Liver (tissue), 9 donors: Measurements from ENCODE around the gene BRD1. TPM values are rescaled to one million over a fixed set of nuclear protein-coding genes. Genes with fewer than 3 reads are reported as not detected.

Experiments used
- DNase-seq: peaks from one replicate; pipeline ENCODE4 v3.0.0-alpha.2; 2017; ENCODE audit warnings: low spot score
- H3K27ac ChIP-seq, 2 donors: one replicate each; pipeline ENCODE4 v1.7.0; 2013; ENCODE audit warnings: inconsistent platforms in 2 of 2, low read length in 2 of 2, control low read depth in 1 of 2, low read depth in 1 of 2, mild to moderate bottlenecking in 1 of 2
- H3K27me3 ChIP-seq, 4 donors: one replicate each; pipeline versions ENCODE4 v1.6.1 to v1.7.0; 2013; ENCODE audit warnings: low read length in 3 of 4, inconsistent platforms in 1 of 4, mild to moderate bottlenecking in 1 of 4, moderate library complexity in 1 of 4; ENCODE audit not compliant: control insufficient read depth in 4 of 4, insufficient read depth in 4 of 4
- H3K36me3 ChIP-seq, 4 donors: one replicate each; pipeline versions ENCODE4 v1.6.1 to v1.7.0; 2013; ENCODE audit warnings: low read length in 3 of 4, mild to moderate bottlenecking in 3 of 4, low read depth in 1 of 4, moderate library complexity in 1 of 4; ENCODE audit not compliant: control insufficient read depth in 4 of 4, insufficient read depth in 3 of 4
- H3K4me1 ChIP-seq, 4 donors: one replicate each; pipeline versions ENCODE4 v1.6.1 to v1.7.0; 2013; ENCODE audit warnings: low read length in 3 of 4, mild to moderate bottlenecking in 3 of 4, moderate library complexity in 1 of 4; ENCODE audit not compliant: control insufficient read depth in 4 of 4, insufficient read depth in 4 of 4
- H3K4me3 ChIP-seq, 3 donors: one replicate each; pipeline versions ENCODE4 v1.6.1 to v1.7.0; 2013; ENCODE audit warnings: low read length in 3 of 3, control low read depth in 1 of 3, low read depth in 1 of 3, mild to moderate bottlenecking in 1 of 3
- H3K9ac ChIP-seq, 2 donors: one replicate each; pipeline ENCODE4 v1.7.0; 2013; ENCODE audit warnings: low read length in 2 of 2, mild to moderate bottlenecking in 2 of 2, moderate library complexity in 2 of 2, control low read depth in 1 of 2, low read depth in 1 of 2
- H3K9me3 ChIP-seq, 4 donors: one replicate each; pipeline versions ENCODE4 v1.6.1 to v1.7.0; 2013; ENCODE audit warnings: low read length in 3 of 4; ENCODE audit not compliant: control insufficient read depth in 4 of 4
- ATF3 ChIP-seq: IDR thresholded peaks from 2 replicates; pipeline ENCODE4 v1.6.1; 2016; ENCODE audit warnings: antibody characterized with exemption
- CTCF ChIP-seq: fragments of 150-350 bp; IDR thresholded peaks from 2 replicates; pipeline ENCODE4 v1.5.1; 2017; ENCODE audit warnings: improper control_type of control experiment, low read depth, low read length; ENCODE audit not compliant: missing input control
- EGR1 ChIP-seq, 2 donors: IDR thresholded peaks; 2 replicates each; pipeline ENCODE4 v1.6.1; 2016 to 2018; ENCODE audit warnings: antibody characterized with exemption in 2 of 2, low read depth in 2 of 2
- FOXA1 ChIP-seq: IDR thresholded peaks from 2 replicates; pipeline ENCODE4 v1.6.1; 2016; ENCODE audit warnings: antibody characterized with exemption
- FOXA2 ChIP-seq: IDR thresholded peaks from 2 replicates; pipeline ENCODE4 v1.6.1; 2016; ENCODE audit warnings: antibody characterized with exemption
- GABPA ChIP-seq, 2 donors: IDR thresholded peaks in 1 of 2; conservative IDR thresholded peaks in 1 of 2; 2 replicates each; pipeline ENCODE4 v1.6.1; 2016; ENCODE audit warnings: antibody characterized with exemption in 2 of 2, mild to moderate bottlenecking in 1 of 2, moderate library complexity in 1 of 2
- HNF4A ChIP-seq, 2 donors: conservative IDR thresholded peaks; 2 replicates each; pipeline ENCODE4 v1.6.1; 2016; ENCODE audit warnings: antibody characterized with exemption in 2 of 2, mild to moderate bottlenecking in 2 of 2
- HNF4G ChIP-seq: IDR thresholded peaks from 2 replicates; pipeline ENCODE4 v1.6.1; 2016; ENCODE audit warnings: antibody characterized with exemption
- JUND ChIP-seq, 2 donors: IDR thresholded peaks; 2 replicates each; pipeline ENCODE4 v1.6.1; 2016; ENCODE audit warnings: antibody characterized with exemption in 2 of 2
- NR2F2 ChIP-seq: IDR thresholded peaks from 2 replicates; pipeline ENCODE4 v1.6.1; 2016; ENCODE audit warnings: antibody characterized with exemption
- RAD21 ChIP-seq, 2 donors: IDR thresholded peaks; 2 replicates each; pipeline ENCODE4 v1.6.1; 2016; ENCODE audit warnings: antibody characterized with exemption in 2 of 2, mild to moderate bottlenecking in 2 of 2
- REST ChIP-seq: IDR thresholded peaks from 2 replicates; pipeline ENCODE4 v1.6.1; 2016; ENCODE audit warnings: antibody characterized with exemption, mild to moderate bottlenecking
- RXRA ChIP-seq, 2 donors: IDR thresholded peaks; 2 replicates each; pipeline ENCODE4 v1.6.1; 2017 to 2018; ENCODE audit warnings: antibody characterized with exemption in 2 of 2, mild to moderate bottlenecking in 1 of 2
- SP1 ChIP-seq: IDR thresholded peaks from 2 replicates; pipeline ENCODE4 v1.6.1; 2018; ENCODE audit warnings: antibody characterized with exemption, mild to moderate bottlenecking
- TAF1 ChIP-seq: conservative IDR thresholded peaks from 2 replicates; pipeline ENCODE4 v1.6.1; 2016; ENCODE audit warnings: antibody characterized with exemption, mild to moderate bottlenecking
- YY1 ChIP-seq: IDR thresholded peaks from 2 replicates; pipeline ENCODE4 v1.6.1; 2016; ENCODE audit warnings: antibody characterized with exemption, mild to moderate bottlenecking
- ZBTB33 ChIP-seq: IDR thresholded peaks from 2 replicates; pipeline ENCODE4 v1.6.1; 2016; ENCODE audit warnings: antibody characterized with exemption
- WGBS: extraction: QIAGEN DNeasy Blood & Tissue Kit; methylation state at CpG from one replicate; pipeline ENCODE4 v1.1.7; 2013; 5-methylcytosine and 5-hydroxymethylcytosine counted together
- polyA plus RNA-seq, 2 donors: library from polyadenylated mRNA; stranded (reverse) in 1 of 2; unstranded in 1 of 2; fragments of 200-250 nt in 1 of 2; fragments of >200 nt in 1 of 2; fragmentation: Nextera tagmentation in 1 of 2; extraction: Ambion mirVana in 1 of 2; gene quantifications; one replicate each; pipeline versions ENCODE4 v1.2.1 to v1.2.3, GENCODE V29; 2013 to 2015
- total RNA-seq, 2 donors: library from RNA; depleted of rRNA; stranded (reverse); fragments of >200 nt; gene quantifications; one replicate each; pipeline ENCODE4 v1.2.3, GENCODE V29; 2014
- donor health status: healthy.
- donor health status: healthy.
- donor health status: healthy.
- donor health status: healthy.
- donor health status: healthy.

Gene BRD1
- total and polyA plus RNA-seq, 4 donors, result 3.3 to 20.7 (median 11.6) TPM

- Histone ChIP-seq H3K9me3 (peaks cover 5 to 19% (median 5%) of the 10 kb centered on the region in 4 donors), H3K4me3 (no peak overlapping the region), H3K27ac (no peak overlapping the region), H3K9ac (no peak overlapping the region), H3K36me3 (no peaks in the 10 kb centered on the region), H3K4me1 (no peaks in the 10 kb centered on the region), H3K27me3 (no peaks in the 10 kb centered on the region)
- DNase-seq, result no peak
- TF ChIP-seq RXRA (IDR thresholded peaks at IDR 0.05) (no peak), FOXA1 (no peak), GABPA (IDR thresholded peaks at IDR 0.05 in 1 of 2, conservative IDR thresholded peaks at IDR 0.05 in 1 of 2) (no peak), JUND (IDR thresholded peaks at IDR 0.05) (no peak), SP1 (no peak), YY1 (no peak), REST (no peak), ZBTB33 (no peak), NR2F2 (no peak), ATF3 (no peak), HNF4A (conservative IDR thresholded peaks at IDR 0.05) (no peak), FOXA2 (no peak), EGR1 (IDR thresholded peaks at IDR 0.05; ENCODE audit: low read depth in 2 of 2) (no peak), HNF4G (no peak)
- 76% methylated on average over 3 of the region's 3 CpGs for WGBS
These were observed 80.5 kb downstream of the BRD1 start for GRCh38 chr22:49747130-49747529.

- 68% methylated on average over 3 of the region's 3 CpGs for WGBS
These were observed 81.6 kb downstream of the BRD1 start for GRCh38 chr22:49746065-49746464.

GRCh38 chr22:49740242-49740641, 87.4 kb downstream of the BRD1 start:
- H3K4me3 ChIP-seq, result no peak overlapping the region
- DNase-seq, result no peak
- no peak for TF ChIP-seq CTCF
- no peak for TF ChIP-seq RAD21 (IDR thresholded peaks at IDR 0.05)
- TF ChIP-seq EGR1 (IDR thresholded peaks at IDR 0.05; ENCODE audit: low read depth in 2 of 2), result no peak
- no peak for TF ChIP-seq FOXA1
- TF ChIP-seq HNF4A (conservative IDR thresholded peaks at IDR 0.05), result no peak
- no peak for TF ChIP-seq REST
- no peak for TF ChIP-seq FOXA2
- no peak for TF ChIP-seq ATF3
- no peak for TF ChIP-seq JUND (IDR thresholded peaks at IDR 0.05)
- no peak for TF ChIP-seq TAF1

More at GRCh38 chr22:49746065-49746464, 81.6 kb downstream of the BRD1 start:
- Histone ChIP-seq H3K27ac (no peak overlapping the region), H3K9ac (no peak overlapping the region), H3K36me3 (no peaks in the 10 kb centered on the region), H3K4me1 (no peaks in the 10 kb centered on the region), H3K4me3 (no peak overlapping the region), H3K27me3 (no peaks in the 10 kb centered on the region), H3K9me3 (peaks cover 5 to 19% (median 5%) of the 10 kb centered on the region in 4 donors)
- DNase-seq, result no peak
- no peak for TF ChIP-seq YY1
- no peak for TF ChIP-seq HNF4A (conservative IDR thresholded peaks at IDR 0.05)

More at GRCh38 chr22:49740242-49740641, 87.4 kb downstream of the BRD1 start:
- 67% methylated on average over 7 of the region's 7 CpGs for WGBS
- H3K4me1 ChIP-seq, result no peaks in the 10 kb centered on the region
- no peak overlapping the region for H3K9ac ChIP-seq
- H3K27me3 ChIP-seq, result peaks cover 0 to 4% (median 0%) of the 10 kb centered on the region in 4 donors
- H3K9me3 ChIP-seq, result peaks cover 0 to 2% (median under 1%) of the 10 kb centered on the region in 4 donors
- H3K27ac ChIP-seq, result no peak overlapping the region
- H3K36me3 ChIP-seq, result no peaks in the 10 kb centered on the region
